Measurements from ENCODE around the gene SON.
A peak's percentile ranks its signal among the peaks of the same experiment; 100 is the strongest.
"Not testable (repeated sequence)": the region's sequence is repeated elsewhere in the genome, so short reads cannot be mapped to it uniquely, and the experiment has no call there.

The SON gene

GRCh38 chr21:33569991-33570390 lies 27.2 kb downstream of the SON start:
- no peak for DNase-seq (ENCODE audit: low read depth)

- no peak for DNase-seq (ENCODE audit: low read depth)
Observed at GRCh38 chr21:33572350-33572749, 29.5 kb downstream of the SON start.

- DNase-seq (ENCODE audit: low read depth) = not testable (repeated sequence)
Observed at GRCh38 chr21:33576741-33577141, 33.9 kb downstream of the SON start.

- DNase-seq (ENCODE audit: low read depth) = no peak
Observed at GRCh38 chr21:33578214-33578613, 35.4 kb downstream of the SON start.

- no peak for DNase-seq (ENCODE audit: low read depth)
Observed at GRCh38 chr21:33578959-33579542, 36.2 kb downstream of the SON start.

- no peak for DNase-seq (ENCODE audit: low read depth)
Observed at GRCh38 chr21:33584455-33584854, 41.6 kb downstream of the SON start.

- DNase-seq (ENCODE audit: low read depth) = no peak
Observed at GRCh38 chr21:33586927-33587326, 44.1 kb downstream of the SON start.

- DNase-seq (ENCODE audit: low read depth) = no peak
Observed at GRCh38 chr21:33587792-33588484, 45.1 kb downstream of the SON start.

GRCh38 chr21:33588485-33589335 lies 45.9 kb downstream of the SON start, which contains the start of gene DONSON:
Gene DONSON, minus strand, starts transcription at chr21:33588684. Its CDS starts 43 bp downstream, at chr21:33588641.
- peak; percentile 76 for DNase-seq (ENCODE audit: low read depth)

GRCh38 chr21:33598051-33598450 lies 55.2 kb downstream of the SON start:
- DNase-seq (ENCODE audit: low read depth) = no peak

- no peak for DNase-seq (ENCODE audit: low read depth)
Observed at GRCh38 chr21:33608559-33608958, 65.7 kb downstream of the SON start.

GRCh38 chr21:33611006-33611744 lies 68.3 kb downstream of the SON start:
- no peak for DNase-seq (ENCODE audit: low read depth)

GRCh38 chr21:33617565-33617964 lies 74.7 kb downstream of the SON start:
- DNase-seq (ENCODE audit: low read depth) = not testable (repeated sequence)

GRCh38 chr21:33618407-33618806 lies 75.6 kb downstream of the SON start:
- no peak for DNase-seq (ENCODE audit: low read depth)

GRCh38 chr21:33619726-33620125 lies 76.9 kb downstream of the SON start:
- DNase-seq (ENCODE audit: low read depth) = no peak

- DNase-seq (ENCODE audit: low read depth) = no peak
Observed at GRCh38 chr21:33622253-33622652, 79.4 kb downstream of the SON start.

GRCh38 chr21:33626151-33626550 lies 83.3 kb downstream of the SON start:
- DNase-seq (ENCODE audit: low read depth) = not testable (repeated sequence)

Data from activated gamma-delta T cell treated with anti-CD3 and anti-CD28 coated beads, Interleukin-2, amount 50 U/mL, for 16 hours (primary cell).